HCT116 (cell line): ENCODE data around the gene SPON2.

Source experiments
- CEBPB ChIP-seq: IDR thresholded peaks from 2 replicates; pipeline ENCODE4 v1.6.1; 2012; ENCODE audit warnings: low read depth
- EGR1 ChIP-seq: IDR thresholded peaks from 2 replicates; pipeline ENCODE4 v1.6.1; 2012; ENCODE audit warnings: low read depth
- EZH2 ChIP-seq: fragments of 200-600 bp; sonication (generic); IDR thresholded peaks from 2 replicates; pipeline ENCODE4 v1.6.1; 2017; ENCODE audit warnings: antibody characterized with exemption, mixed run types
- EZH2phosphoT487 ChIP-seq: fragments of 200-600 bp; IDR thresholded peaks from 2 replicates; pipeline ENCODE4 v1.6.1; 2018; ENCODE audit warnings: antibody characterized with exemption, borderline replicate concordance
- JUND ChIP-seq: IDR thresholded peaks from 2 replicates; pipeline ENCODE4 v1.6.1; 2012
- MAX ChIP-seq: IDR thresholded peaks from 2 replicates; pipeline ENCODE4 v1.6.1; 2012
- POLR2A ChIP-seq: IDR thresholded peaks from 2 replicates; pipeline ENCODE4 v1.7.0; 2011; ENCODE audit warnings: borderline replicate concordance; ENCODE audit not compliant: insufficient read depth, insufficient read length; ENCODE audit errors: extremely low read depth
- POLR2AphosphoS5 ChIP-seq: IDR thresholded peaks from 2 replicates; pipeline ENCODE4 v1.6.1; 2011; ENCODE audit warnings: mild to moderate bottlenecking, low read depth, low read length, moderate library complexity
- RAD21 ChIP-seq: IDR thresholded peaks from 2 replicates; pipeline ENCODE4 v1.6.1; 2012; ENCODE audit warnings: low read depth, mild to moderate bottlenecking
- SRF ChIP-seq: IDR thresholded peaks from 2 replicates; pipeline ENCODE4 v1.6.1; 2012; ENCODE audit warnings: low read depth
- TF ChIP-seq, protein P1 (sequence below), 3 experiments: fragments of 200-600 bp in 1 of 3; sonication (generic) in 1 of 3; IDR thresholded peaks in 2 of 3; conservative IDR thresholded peaks in 1 of 3; 2 replicates each; pipeline ENCODE4 v1.5.1; 2012 to 2017; ENCODE audit warnings: low read depth in 2 of 3, low read length in 2 of 3, antibody characterized with exemption in 1 of 3, borderline replicate concordance in 1 of 3, control low read depth in 1 of 3, mild to moderate bottlenecking in 1 of 3, mixed read lengths in 1 of 3, mixed run types in 1 of 3, moderate library complexity in 1 of 3; ENCODE audit not compliant: insufficient read depth in 1 of 3
- TF ChIP-seq, protein P2 (sequence below): IDR thresholded peaks from 2 replicates; pipeline ENCODE4 v1.6.1; 2012; ENCODE audit warnings: low read depth
- TF ChIP-seq, protein P3 (sequence below): IDR thresholded peaks from 2 replicates; pipeline ENCODE4 v1.6.1; 2011; ENCODE audit warnings: mild to moderate bottlenecking, low read length, moderate library complexity; ENCODE audit not compliant: insufficient replicate concordance; ENCODE audit errors: extremely low read depth
- TF ChIP-seq, protein P4 (sequence below): IDR thresholded peaks from 2 replicates; pipeline ENCODE4 v1.6.1; 2012

GRCh38 chr4:1216076-1216614 is 43.8 kb upstream of the SPON2 start:
- TF ChIP-seq, protein P1, sequence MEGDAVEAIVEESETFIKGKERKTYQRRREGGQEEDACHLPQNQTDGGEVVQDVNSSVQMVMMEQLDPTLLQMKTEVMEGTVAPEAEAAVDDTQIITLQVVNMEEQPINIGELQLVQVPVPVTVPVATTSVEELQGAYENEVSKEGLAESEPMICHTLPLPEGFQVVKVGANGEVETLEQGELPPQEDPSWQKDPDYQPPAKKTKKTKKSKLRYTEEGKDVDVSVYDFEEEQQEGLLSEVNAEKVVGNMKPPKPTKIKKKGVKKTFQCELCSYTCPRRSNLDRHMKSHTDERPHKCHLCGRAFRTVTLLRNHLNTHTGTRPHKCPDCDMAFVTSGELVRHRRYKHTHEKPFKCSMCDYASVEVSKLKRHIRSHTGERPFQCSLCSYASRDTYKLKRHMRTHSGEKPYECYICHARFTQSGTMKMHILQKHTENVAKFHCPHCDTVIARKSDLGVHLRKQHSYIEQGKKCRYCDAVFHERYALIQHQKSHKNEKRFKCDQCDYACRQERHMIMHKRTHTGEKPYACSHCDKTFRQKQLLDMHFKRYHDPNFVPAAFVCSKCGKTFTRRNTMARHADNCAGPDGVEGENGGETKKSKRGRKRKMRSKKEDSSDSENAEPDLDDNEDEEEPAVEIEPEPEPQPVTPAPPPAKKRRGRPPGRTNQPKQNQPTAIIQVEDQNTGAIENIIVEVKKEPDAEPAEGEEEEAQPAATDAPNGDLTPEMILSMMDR (IDR thresholded peaks at IDR 0.05 in 2 of 3, conservative IDR thresholded peaks at IDR 0.05 in 1 of 3; ENCODE audit: borderline replicate concordance in 1 of 3, insufficient read depth in 1 of 3, low read depth in 2 of 3, low read length in 2 of 3) = no peak
- TF ChIP-seq, protein P2, sequence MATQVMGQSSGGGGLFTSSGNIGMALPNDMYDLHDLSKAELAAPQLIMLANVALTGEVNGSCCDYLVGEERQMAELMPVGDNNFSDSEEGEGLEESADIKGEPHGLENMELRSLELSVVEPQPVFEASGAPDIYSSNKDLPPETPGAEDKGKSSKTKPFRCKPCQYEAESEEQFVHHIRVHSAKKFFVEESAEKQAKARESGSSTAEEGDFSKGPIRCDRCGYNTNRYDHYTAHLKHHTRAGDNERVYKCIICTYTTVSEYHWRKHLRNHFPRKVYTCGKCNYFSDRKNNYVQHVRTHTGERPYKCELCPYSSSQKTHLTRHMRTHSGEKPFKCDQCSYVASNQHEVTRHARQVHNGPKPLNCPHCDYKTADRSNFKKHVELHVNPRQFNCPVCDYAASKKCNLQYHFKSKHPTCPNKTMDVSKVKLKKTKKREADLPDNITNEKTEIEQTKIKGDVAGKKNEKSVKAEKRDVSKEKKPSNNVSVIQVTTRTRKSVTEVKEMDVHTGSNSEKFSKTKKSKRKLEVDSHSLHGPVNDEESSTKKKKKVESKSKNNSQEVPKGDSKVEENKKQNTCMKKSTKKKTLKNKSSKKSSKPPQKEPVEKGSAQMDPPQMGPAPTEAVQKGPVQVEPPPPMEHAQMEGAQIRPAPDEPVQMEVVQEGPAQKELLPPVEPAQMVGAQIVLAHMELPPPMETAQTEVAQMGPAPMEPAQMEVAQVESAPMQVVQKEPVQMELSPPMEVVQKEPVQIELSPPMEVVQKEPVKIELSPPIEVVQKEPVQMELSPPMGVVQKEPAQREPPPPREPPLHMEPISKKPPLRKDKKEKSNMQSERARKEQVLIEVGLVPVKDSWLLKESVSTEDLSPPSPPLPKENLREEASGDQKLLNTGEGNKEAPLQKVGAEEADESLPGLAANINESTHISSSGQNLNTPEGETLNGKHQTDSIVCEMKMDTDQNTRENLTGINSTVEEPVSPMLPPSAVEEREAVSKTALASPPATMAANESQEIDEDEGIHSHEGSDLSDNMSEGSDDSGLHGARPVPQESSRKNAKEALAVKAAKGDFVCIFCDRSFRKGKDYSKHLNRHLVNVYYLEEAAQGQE = no peak
- no peak for TF ChIP-seq EZH2phosphoT487
- TF ChIP-seq, protein P3, sequence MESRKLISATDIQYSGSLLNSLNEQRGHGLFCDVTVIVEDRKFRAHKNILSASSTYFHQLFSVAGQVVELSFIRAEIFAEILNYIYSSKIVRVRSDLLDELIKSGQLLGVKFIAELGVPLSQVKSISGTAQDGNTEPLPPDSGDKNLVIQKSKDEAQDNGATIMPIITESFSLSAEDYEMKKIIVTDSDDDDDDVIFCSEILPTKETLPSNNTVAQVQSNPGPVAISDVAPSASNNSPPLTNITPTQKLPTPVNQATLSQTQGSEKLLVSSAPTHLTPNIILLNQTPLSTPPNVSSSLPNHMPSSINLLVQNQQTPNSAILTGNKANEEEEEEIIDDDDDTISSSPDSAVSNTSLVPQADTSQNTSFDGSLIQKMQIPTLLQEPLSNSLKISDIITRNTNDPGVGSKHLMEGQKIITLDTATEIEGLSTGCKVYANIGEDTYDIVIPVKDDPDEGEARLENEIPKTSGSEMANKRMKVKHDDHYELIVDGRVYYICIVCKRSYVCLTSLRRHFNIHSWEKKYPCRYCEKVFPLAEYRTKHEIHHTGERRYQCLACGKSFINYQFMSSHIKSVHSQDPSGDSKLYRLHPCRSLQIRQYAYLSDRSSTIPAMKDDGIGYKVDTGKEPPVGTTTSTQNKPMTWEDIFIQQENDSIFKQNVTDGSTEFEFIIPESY = no peak
- TF ChIP-seq POLR2A = no peak
- no peak for TF ChIP-seq CEBPB
- no peak for TF ChIP-seq RAD21
- no peak for TF ChIP-seq EGR1
- TF ChIP-seq POLR2AphosphoS5 = no peak
- no peak for TF ChIP-seq JUND
- TF ChIP-seq EZH2 = no peak
- TF ChIP-seq SRF = no peak
- no peak for TF ChIP-seq MAX
- TF ChIP-seq, protein P4, sequence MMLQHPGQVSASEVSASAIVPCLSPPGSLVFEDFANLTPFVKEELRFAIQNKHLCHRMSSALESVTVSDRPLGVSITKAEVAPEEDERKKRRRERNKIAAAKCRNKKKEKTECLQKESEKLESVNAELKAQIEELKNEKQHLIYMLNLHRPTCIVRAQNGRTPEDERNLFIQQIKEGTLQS = no peak
